NCI-H524 (cell line): ENCODE measurements around the gene HMCN2.

Experiments
- DNase-seq, 2 experiments: peaks; one replicate each; lab custom pipeline; 2025; lab: John Stamatoyannopoulos, UW

HMCN2 gene

DNA sequence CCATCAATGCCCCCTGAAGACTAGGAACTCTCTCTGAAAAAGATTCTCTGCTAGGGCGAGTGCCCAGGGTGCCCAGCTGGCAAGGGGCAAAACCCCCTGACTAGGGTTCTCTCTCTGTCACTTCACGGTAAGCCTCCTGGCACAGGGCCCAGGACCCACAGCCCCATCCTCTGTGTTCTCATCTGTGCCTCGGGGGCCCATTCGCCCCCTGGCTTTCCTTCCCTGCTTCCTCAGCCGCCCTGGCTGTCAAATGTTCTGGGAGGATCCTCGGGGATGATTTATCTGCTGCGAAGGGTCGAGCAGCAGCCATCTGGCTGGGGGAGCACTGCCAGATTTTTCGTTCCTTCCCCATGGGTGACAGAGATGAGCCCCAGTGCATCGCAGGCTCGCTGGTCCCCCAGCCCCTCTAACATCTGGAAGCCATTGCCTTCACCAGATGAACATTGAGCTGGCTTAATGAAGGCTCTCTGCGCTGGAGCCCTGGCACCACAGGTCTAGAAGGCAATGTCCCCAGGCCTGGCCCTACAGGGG is 24.2 kb downstream of the HMCN2 start:
- peak; percentile 34 to 57 for DNase-seq

DNA sequence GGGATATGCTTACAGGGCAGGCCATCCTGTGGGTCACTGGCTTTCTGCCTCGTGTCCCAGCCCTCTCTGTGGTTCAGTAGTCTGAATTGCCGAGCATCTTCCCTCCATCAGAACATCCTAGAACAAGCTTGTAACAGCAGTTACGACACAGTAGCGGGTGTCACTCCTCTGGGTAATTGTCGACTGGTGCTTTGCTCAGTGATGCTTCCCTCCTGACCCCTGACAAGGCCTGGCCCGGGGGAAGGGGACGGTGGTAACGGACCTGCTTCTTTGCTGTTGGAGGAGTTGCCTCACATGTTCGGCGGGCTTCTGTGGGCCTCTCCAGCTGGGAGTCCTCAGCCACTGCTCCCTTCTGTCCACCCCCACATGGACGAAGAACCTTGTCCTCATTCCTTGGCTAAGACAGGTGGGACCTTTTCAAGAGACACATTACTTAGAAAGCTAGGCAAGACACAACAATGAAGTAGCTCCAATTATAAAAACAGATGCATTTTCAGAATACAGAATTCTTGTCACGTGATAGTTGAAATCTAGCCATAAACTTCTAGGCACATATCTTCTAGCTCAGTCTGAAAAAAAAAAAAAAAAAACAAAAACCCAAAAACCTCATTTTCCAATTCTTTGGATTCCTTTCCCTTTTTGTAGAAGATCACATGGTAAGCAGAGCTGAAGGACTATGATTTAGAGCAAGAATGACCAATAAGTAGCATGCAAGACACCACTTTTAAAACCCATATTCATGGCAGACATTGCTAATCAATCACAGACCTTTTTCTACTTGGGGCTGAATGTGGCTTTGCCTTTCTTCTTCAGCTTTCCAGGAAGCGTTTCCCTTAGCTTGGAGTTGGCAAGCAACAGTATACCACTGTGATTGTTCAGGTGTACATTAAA is 25.0 kb downstream of the HMCN2 start:
- no peak for DNase-seq

DNA sequence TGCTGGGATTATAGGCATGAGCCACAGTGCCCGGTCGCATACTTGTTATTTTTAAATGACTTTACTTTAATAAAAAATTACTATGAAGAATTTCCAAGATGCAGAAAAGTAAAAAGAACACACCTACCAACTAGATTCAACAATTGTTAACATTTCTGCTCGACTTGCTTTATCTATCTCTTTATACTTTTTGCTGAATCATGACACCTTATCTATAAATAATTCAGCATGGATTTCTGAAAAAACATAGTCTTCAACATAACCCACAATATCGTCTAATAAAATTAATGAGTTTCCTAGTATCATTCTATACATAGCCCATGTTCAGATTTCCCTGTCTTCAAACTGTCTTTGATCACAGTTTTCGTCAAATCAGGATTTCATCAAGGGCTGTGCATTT is 25.9 kb downstream of the HMCN2 start:
- no peak for DNase-seq

DNA sequence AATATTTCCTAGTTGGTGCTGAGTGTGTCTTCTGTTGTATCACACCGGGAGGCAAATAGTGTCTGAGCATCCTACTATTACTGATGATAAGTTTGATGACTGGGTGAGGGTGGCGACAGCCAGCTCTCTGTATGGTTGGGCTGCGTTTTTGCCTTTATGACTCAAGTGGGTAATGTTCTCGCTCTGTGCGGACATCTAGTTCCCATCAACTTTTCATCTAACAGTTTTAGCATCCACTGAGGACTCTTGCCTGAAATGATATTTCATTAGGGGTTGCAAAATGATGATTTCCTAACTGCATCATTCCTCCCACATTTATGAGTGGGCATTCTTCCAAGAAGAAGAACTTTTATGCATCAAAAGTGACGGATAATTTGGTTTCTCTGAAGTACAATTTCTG is 26.5 kb downstream of the HMCN2 start:
- DNase-seq = no peak

DNA sequence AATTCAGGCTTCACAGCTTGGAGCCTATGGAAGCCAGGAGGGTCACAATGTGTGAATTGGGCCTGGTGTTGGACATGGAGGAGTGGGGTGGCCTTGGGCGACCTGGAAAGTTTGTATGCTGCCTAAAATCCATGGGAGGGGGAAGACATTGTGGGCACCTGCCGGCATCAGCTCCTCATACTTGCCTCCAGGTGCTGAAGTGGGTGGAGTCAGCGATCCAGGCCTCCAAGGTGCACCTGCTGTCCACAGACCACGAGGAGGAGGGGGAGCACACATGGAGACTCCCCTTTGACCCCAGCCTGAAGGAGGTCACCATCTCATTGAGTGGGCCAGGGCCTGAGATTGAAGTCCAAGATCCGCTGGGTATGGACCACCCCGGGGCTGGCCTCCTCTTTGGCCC is 29.1 kb downstream of the HMCN2 start:
- no peak for DNase-seq

DNA sequence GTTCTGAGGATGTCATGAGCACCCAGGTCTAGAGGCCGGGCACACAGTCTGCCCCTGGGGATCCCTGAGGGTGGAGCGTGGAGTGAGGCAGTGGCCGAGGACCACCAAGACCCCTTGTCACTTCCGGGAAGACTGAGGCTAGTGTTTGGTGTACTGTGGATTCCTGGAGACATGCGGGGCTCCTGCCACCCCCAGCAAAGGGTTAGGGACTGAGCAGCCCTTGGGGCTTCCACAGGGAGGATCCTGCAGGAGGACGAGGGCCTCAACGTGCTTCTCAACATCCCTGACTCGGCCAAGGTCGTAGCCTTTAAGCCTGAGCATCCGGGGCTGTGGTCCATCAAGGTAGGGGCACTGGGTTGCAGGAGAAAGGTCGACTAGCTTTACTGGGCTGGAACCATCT is 29.9 kb downstream of the HMCN2 start:
- no peak for DNase-seq

DNA sequence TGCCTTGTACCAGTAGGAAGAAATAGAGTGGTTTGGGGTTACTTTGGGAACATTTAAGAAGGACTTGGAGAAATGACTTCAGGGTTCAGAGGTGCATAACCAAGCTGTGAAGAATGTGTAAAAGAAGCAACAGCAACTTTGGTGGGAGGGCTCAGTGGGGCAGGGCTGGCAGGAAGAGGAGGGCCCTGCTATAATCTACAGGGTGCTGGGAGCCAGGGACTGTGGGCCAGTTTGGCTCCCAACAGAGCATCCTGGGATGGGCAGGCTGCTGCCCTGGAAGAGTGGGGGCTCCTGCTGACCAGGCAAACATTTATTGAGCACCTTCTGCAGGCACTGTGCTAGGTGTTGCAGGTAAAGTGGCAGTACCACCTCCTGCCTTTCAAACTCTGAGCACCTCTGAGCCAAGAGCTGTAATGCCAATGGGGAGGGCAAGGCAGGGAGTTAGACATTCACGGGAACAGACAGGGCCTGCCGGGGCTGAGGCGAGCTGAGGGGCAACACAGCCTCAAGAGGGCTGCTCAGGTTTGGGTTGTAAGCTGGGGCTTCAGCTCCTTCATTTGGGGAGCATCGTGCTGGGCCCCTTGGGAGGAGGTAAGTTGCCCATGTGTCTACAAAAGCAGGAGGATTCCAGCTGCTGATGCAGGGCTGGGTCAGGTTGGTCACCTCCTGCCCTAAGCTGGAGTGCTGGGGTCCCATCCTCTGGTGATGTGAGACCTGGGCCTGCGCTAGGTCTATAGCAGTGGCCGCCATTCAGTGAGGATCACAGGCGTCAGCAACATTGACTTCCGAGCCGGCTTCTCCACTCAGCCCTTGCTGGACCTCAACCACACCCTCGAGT is 30.6 kb downstream of the HMCN2 start:
- no peak for DNase-seq

DNA sequence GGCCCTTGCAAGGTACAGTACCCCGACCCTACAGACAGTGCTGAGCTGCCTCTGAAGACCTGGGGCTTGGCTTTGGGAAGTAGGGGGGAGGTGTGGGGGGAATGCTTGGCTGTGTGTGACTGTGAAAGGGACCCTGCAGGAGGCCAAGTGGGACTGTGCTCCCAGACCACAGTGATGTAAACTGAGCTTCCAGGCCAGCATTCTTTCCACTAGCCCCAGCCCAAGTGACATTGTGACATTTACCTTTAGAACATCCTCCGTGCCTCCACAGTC is 31.2 kb downstream of the HMCN2 start:
- DNase-seq = no peak

DNA sequence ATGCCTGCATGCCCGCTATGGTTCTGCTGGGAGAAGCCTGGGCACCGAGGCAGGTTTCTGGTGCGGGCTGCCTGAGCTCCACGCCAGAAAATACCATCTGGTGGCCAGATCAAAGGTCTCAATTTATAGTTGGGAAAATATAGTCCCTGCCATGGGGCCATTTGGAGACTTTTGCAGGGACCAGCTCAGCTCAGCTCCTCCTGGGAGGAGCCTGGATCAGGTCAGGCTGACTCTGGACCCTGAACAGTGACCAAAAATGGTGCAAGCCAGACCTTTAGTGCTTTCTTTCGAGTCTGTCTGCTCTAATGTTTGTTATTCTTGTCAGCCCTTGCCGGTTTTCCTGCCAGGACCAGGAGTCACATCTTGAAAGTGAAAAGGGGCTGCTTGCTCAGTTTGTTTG is 31.8 kb downstream of the HMCN2 start:
- no peak for DNase-seq

DNA sequence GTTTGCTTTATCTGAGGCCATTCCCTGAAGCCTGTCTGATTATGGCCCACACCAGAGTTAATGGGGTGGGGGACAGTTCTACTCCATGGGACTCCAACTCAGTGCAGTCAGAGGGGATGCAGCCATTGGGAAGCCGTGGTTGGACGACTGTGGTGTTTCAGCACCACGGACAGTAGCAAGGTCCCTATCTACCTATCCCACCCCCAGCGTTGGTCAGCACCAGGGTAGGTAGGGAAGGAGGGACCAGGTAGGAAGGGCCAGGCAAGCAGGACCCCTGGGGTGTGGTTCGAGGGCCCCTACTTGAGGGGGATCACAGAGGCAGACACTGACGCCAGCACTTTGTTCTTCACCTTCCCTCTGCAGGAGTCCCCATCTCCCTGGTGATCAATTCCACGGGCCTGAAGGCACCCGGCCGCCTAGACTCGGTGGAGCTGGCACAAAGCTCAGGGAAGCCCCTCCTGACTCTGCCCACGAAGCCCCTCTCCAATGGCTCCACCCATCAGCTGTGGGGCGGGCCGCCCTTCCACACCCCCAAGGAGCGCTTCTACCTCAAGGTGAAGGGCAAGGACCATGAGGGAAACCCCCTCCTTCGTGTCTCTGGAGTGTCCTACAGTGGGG is 33.2 kb downstream of the HMCN2 start:
- DNase-seq = no peak

DNA sequence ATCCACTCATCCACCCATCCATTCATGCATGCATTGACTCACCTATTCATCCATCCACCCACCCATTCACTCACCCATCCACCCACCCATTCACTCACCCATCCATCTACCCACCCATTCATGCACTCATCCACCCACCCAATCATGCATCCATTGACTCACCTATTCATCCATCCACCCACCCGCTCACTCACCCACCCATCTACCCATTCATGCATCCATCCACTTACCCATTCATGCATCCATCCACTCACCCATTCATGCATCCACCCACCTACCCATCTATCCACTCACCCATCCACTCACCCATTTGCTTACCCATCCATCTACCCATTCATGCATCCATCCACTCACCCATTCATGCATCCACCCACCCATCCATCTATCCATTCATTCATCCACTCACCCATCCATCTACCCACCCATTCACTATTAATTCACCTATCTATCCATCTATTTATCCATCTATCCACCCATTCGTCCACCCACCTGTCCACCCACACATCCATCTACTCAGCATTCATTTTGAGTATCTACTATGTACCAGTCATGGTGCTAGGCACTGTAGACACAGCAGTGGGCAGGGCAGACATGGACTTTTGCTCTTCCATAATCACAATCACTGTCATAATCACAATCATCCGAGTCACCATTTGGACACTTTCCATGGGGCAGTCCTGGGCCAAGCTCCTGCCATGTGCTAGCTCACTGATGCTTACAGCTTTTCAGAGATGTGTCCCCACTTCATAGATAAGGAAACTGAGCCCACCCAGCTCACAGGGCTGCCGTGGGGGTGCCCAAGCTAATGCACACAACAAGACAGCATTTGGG is 34.4 kb downstream of the HMCN2 start:
- DNase-seq = no peak

DNA sequence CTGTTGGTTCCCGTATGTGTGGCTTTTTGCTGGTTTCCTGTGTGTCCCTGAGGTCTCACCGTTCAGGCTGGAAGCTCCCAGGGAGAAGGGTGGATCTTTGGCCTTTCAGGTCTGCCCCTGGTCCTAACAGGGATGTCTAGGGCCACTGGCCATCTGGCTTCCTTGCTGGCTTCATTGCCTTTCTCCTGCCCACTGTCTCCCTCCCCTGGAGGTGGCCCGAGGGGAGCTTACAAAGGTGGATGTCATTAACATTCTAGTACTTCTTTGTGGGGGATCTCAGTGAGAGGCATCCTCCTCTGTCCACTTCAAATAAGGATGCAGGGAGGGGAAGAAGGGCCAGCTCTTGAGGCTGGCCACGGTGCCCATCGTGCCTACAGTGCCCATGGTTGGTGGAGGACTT is 35.2 kb downstream of the HMCN2 start:
- DNase-seq = no peak

DNA sequence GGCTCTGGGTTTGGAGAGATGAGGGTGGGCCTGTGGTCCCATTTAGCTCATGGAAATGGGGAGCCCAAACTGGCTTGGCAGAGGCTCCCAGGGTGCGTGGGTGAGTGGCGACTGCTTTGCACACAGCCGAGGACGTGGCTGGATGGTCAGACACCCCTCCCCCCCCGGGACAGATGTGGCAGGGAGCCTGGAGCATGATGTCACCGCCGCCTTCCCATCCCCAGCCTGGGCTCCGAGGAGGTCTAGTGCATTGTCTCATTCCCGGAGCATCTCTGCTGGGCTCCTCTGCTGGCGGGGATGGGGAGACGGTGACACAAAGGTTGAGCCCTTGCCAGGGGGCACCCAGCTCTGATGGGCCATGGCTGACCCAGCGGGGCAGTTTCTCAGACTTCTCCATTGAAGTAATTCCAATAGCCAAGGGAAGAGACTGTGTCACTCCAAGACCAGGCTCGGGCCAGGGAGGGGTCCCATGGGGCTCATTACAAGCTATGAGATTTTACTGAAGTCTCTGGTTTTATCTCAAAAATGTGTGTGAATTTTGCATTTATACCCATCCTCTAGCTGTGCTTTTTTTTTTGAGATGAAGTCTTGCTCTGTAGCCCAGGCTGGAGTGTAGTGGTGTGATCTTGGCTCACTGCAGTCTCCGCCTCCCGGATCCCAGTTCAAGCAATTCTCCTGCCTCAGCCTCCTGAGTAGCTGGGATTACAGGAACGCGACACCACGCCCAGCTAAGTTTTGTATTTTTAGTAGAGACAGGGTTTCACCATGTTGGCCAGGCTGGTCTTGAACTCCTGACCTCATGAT is 36.1 kb downstream of the HMCN2 start:
- no peak for DNase-seq

DNA sequence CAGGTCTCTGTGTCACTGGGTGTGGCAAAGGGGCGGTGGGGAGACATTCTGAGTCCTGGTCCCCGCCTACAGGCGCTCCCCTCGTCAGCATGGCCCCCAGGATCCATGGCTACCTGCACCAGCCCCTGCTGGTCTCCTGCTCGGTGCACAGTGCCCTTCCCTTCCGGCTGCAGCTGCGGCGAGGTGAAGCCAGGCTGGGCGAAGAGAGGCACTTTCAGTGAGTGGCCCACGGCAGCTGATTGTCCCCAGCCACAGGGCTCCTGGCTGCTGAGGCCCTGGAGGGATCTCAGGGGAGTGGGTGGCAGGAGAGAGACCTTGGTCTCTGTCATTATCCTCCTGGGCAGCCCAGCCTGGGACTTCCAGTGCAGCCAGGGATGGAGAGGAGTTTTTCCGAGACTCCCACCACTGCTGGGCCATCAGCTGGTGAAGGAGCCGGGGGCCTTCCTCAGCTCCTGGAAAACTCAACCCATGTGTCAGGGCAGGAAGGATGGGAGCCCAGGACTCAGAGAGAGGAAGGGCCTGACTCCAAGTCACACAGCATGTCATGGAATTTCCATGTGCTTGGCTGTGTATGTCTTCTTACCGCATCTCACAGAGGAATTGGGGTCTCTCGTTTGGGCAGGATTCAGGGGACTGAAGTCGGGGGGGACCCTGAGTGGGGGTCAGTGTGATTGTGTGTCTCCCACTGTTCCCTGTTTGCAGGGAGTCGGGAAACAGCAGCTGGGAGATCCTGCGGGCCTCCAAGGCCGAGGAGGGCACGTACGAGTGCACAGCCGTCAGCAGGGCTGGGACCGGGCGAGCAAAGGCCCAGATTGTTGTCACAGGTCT is 37.4 kb downstream of the HMCN2 start:
- DNase-seq = no peak

DNA sequence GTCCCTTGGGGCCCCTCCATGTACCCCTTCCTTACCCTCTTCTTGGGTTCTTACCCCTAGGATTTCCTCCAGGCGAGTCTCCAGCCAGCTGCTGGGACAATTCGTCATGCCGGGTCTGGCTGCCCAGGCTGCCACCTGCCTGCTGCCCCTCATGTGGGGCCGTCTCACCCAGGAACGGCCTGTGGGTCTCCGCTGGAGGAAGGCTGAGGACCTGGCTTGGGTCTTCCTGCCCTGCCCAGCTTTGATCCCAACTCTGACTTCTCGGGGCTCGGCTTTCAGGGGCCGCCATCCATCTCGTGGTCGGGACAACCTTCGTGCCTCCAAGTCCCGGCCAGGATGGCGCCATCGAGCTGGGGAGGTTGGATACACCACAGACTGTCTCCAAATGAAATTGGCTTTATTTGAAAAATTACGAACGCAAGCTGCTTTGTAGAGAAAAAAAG is 38.1 kb downstream of the HMCN2 start:
- peak; percentile 34 to 67 for DNase-seq

DNA sequence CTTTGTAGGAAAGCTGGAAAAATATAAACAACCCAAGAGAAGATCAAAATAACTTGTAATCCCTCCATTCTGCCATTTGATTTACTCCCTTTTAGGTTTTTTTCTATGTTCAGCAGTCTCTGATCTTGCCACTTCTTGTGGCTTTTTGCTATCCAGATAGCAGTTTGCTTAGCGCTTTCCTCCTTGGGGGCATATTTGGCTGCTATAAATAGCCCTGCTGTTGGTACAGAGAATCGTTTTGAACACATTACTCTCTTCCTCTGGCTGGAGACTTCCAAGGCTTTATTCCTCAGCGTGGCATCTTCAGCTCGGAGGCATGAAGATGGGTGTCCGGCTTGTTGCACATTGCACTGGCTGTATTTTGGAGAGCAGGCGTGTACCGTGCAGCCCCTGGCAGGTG is 38.6 kb downstream of the HMCN2 start:
- no peak for DNase-seq

DNA sequence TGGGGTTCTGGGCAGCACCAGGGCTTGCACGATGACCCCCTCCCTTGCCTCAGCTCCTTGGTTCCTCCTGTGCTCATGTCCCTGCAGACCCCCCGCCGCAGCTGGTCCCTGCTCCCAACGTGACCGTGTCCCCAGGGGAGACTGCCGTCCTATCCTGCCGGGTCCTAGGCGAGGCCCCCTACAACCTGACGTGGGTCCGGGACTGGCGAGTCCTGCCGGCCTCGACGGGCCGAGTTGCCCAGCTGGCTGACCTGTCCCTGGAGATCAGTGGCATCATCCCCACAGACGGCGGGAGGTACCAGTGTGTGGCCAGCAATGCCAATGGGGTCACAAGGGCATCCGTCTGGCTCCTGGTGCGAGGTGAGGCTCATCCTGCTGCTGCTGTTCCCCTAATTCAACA is 39.1 kb downstream of the HMCN2 start:
- no peak for DNase-seq

DNA sequence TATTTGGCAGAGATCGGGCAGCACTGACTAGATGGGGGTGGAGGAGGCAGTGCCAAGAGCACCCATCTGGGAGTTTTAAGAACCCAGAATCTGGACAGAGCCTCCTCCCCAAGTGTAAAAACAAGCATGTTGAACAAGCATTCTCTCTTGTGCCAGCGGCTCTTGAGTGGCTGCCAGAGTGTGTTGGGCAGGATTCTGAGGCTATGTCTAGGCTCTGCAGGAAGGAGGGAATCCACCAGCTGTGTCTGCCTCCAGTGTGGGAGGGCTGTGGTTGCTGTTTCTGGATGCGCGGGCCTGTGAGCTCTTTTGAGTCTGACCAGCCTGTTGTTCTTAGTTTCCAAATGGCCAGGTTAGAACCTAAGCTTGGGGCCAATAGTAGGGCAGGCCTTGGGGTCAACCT is 39.8 kb downstream of the HMCN2 start:
- DNase-seq = no peak

DNA sequence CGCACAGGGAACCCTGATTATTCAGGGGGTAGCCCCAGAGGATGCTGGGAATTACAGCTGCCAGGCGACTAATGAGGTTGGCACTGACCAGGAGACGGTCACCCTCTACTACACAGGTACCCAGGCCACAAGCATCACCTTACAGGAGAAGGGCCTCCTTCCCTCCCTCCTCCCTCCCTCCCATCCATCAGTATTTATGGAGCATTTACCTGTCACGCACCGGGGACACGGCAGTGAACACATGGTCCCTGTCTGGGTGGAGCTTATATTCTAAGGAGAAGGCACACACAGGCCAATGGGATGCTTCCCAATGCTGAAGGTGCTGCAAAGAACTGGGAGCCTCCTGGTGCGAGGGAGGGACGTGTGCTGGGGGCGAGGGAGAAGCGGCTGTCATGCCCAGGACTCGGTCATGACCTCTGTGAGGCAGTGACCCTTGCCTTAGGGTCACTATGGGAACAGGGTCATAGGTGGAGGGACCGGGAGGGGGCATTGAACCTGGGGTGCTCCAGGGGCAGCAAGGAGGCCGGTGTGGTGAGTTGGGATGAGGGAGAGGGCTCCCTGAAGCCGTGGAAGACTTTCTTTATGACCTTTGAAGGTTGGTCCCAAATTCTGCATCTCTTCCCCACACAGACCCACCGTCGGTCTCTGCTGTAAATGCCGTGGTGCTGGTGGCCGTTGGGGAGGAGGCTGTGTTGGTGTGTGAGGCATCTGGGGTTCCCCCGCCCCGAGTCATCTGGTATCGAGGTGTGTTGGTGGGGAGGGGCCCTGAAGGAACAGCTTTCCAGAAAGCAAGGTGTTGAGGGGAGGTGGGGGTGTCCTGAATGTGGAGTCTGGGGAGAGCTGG is 41.5 kb downstream of the HMCN2 start:
- DNase-seq = no peak
